ENCODE results near the gene TSPAN9. TPM values are rescaled to one million over a fixed set of nuclear protein-coding genes. Genes with fewer than 3 reads are reported as not detected.

The TSPAN9 gene
- total and polyA plus RNA-seq, 2 experiments from 2014 or later, result 6.0 to 31.5 TPM

DNA sequence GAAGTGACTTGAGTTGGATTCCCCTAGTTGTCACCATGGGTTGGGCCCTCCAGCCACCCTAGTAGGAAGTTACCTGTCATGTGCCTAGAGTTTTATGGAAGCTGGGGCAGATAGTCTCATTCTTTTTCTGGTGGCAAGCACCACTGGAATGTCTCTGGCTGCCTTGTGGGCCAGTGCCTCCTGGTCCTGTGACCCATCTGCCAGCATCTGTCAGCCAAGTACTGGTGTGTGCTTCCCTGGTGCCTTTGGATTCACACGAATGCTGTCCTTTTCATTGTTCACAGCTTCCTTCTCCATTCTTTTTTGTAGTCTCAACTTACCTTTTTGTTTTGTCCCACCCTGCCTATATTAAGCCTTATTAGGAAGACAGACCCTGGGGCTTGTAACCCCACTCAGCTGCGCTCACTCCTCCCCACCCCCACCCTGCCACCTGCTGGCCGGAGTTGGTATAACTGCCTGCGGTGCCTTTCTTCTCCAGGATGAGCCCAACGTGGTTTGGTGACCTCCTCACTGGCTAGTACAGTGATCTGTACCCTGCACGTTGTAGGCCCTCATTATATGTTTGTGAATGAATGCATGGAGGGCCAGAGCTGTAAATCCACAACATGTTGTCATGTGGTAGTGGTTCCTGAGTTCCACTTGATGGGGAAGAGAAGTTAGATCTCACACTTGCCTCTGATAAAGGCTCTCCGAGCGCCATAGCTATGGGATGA lies 125.7 kb downstream of the TSPAN9 start:
- no peaks in the 10 kb centered on the region; the same call in 2 of the 3 replicates for H3K36me3 Mint-ChIP-seq (ENCODE audit: low read depth)
- no peak overlapping the region for H2AFZ ChIP-seq
- peaks cover 13% of the 10 kb centered on the region; the same call in 1 of the 2 replicates for H4K20me1 ChIP-seq (replicated peaks; ENCODE audit: insufficient read depth)
- DNase-seq (ENCODE audit: low spot score) (peak; percentile 85), ATAC-seq (peak; percentile 11)
- H3K4me1 ChIP-seq (ENCODE audit: insufficient read depth), result peaks cover 18% of the 10 kb centered on the region
- H3K4me3 Mint-ChIP-seq, result 0 out of 3 replicates have a peak overlapping the region, but pooled peaks have one; percentile 4
- H3K27me3 Mint-ChIP-seq (ENCODE audit: insufficient read depth, low read depth, poor library complexity), result peaks cover 36% of the 10 kb centered on the region
- H3K27ac ChIP-seq (ENCODE audit: low read depth), result no peak overlapping the region
- no peak overlapping the region for H3K4me2 ChIP-seq
- H3K9me2 ChIP-seq (ENCODE audit: insufficient read depth), result no peaks in the 10 kb centered on the region
- no peaks in the 10 kb centered on the region for H3K9me3 Mint-ChIP-seq
- TF ChIP-seq ZNF114 (CRISPR knock-in tag; IDR thresholded peaks at IDR 0.05) (no peak), NANOG (IDR thresholded peaks at IDR 0.05; ENCODE audit: borderline replicate concordance) (no peak), ZNF331 (CRISPR knock-in tag; IDR thresholded peaks at IDR 0.05; ENCODE audit: low read depth) (no peak), JUNB (IDR thresholded peaks at IDR 0.05; ENCODE audit: unreplicated experiment) (no peak), EZH2phosphoT487 (IDR thresholded peaks at IDR 0.05; ENCODE audit: unreplicated experiment) (no peak)
- TF ChIP-seq, protein P1, sequence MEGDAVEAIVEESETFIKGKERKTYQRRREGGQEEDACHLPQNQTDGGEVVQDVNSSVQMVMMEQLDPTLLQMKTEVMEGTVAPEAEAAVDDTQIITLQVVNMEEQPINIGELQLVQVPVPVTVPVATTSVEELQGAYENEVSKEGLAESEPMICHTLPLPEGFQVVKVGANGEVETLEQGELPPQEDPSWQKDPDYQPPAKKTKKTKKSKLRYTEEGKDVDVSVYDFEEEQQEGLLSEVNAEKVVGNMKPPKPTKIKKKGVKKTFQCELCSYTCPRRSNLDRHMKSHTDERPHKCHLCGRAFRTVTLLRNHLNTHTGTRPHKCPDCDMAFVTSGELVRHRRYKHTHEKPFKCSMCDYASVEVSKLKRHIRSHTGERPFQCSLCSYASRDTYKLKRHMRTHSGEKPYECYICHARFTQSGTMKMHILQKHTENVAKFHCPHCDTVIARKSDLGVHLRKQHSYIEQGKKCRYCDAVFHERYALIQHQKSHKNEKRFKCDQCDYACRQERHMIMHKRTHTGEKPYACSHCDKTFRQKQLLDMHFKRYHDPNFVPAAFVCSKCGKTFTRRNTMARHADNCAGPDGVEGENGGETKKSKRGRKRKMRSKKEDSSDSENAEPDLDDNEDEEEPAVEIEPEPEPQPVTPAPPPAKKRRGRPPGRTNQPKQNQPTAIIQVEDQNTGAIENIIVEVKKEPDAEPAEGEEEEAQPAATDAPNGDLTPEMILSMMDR (conservative IDR thresholded peaks at IDR 0.05; ENCODE audit: low read depth in 2 of 2), result peak; percentile 86 to 95
- H3K36me3 ChIP-seq (ENCODE audit: insufficient read depth), result no peaks in the 10 kb centered on the region
- no peaks in the 10 kb centered on the region for H3K79me2 ChIP-seq (replicated peaks; ENCODE audit: insufficient read depth)
- peaks cover 27% of the 10 kb centered on the region for H3K27me3 ChIP-seq (ENCODE audit: insufficient read depth)
- no peak overlapping the region for H3K4me3 ChIP-seq
- H3K4me1 Mint-ChIP-seq, result peaks cover 53% of the 10 kb centered on the region
- H3K27ac Mint-ChIP-seq, result no peak overlapping the region
- H3F3A ChIP-seq (replicated peaks; ENCODE audit: low read depth), result 0 out of 2 replicates have a peak, but pooled peaks cover 5% of the 10 kb centered on the region

DNA sequence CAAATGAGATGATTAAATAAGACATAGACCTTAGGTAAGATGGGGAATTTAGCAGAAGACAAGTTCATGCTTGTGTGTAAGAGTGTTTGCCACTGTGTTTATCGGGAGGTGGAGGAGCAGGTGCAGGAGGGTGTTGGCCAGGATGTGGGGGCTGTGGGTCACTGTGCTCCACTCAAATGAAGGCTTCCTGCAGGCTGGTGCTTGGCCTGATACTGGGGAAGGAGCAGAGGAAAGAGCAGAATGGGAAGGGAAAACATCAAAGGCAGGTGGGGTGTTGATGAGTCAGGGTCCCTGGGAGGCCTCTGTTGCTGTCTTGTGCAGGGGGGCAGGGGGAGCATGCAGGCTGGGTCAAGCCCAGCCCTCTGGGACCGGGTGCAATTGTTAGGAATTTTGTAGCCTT lies 126.5 kb downstream of the TSPAN9 start:
- H3K4me1 Mint-ChIP-seq, result peaks cover 57% of the 10 kb centered on the region
- H3K27ac Mint-ChIP-seq, result no peak overlapping the region
- TF ChIP-seq ZNF331 (CRISPR knock-in tag; IDR thresholded peaks at IDR 0.05; ENCODE audit: low read depth), result no peak
- TF ChIP-seq, protein P2, sequence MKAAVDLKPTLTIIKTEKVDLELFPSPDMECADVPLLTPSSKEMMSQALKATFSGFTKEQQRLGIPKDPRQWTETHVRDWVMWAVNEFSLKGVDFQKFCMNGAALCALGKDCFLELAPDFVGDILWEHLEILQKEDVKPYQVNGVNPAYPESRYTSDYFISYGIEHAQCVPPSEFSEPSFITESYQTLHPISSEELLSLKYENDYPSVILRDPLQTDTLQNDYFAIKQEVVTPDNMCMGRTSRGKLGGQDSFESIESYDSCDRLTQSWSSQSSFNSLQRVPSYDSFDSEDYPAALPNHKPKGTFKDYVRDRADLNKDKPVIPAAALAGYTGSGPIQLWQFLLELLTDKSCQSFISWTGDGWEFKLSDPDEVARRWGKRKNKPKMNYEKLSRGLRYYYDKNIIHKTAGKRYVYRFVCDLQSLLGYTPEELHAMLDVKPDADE (IDR thresholded peaks at IDR 0.05), result no peak
- TF ChIP-seq, protein P1 (conservative IDR thresholded peaks at IDR 0.05; ENCODE audit: low read depth in 2 of 2), result no peak
- TF ChIP-seq CREB1 (CRISPR knock-in tag; IDR thresholded peaks at IDR 0.05; ENCODE audit: low read depth), result no peak
- no peak for TF ChIP-seq ZNF114 (CRISPR knock-in tag; IDR thresholded peaks at IDR 0.05)

More for the DNA sequence above, 126.5 kb downstream of the TSPAN9 start:
- Histone ChIP-seq H3K79me2 (replicated peaks; ENCODE audit: insufficient read depth) (no peaks in the 10 kb centered on the region), H3F3A (replicated peaks; ENCODE audit: low read depth) (0 out of 2 replicates have a peak, but pooled peaks cover 5% of the 10 kb centered on the region), H3K36me3 (ENCODE audit: insufficient read depth) (no peaks in the 10 kb centered on the region), H3K27ac (ENCODE audit: low read depth) (no peak overlapping the region), H4K20me1 (replicated peaks; ENCODE audit: insufficient read depth) (peaks cover 15% of the 10 kb centered on the region; the same call in 1 of the 2 replicates), H3K4me3 (no peak overlapping the region), H3K4me2 (no peak overlapping the region), H3K9me2 (ENCODE audit: insufficient read depth) (no peaks in the 10 kb centered on the region), H3K4me1 (ENCODE audit: insufficient read depth) (peaks cover 18% of the 10 kb centered on the region), H2AFZ (no peak overlapping the region), H3K27me3 (ENCODE audit: insufficient read depth) (peaks cover 27% of the 10 kb centered on the region)
- H3K9me3 Mint-ChIP-seq, result no peaks in the 10 kb centered on the region
- peaks cover 36% of the 10 kb centered on the region for H3K27me3 Mint-ChIP-seq (ENCODE audit: insufficient read depth, low read depth, poor library complexity)
- H3K4me3 Mint-ChIP-seq, result no peak overlapping the region; the same call in 2 of the 3 replicates
- ATAC-seq, result no peak
- peaks cover 2% of the 10 kb centered on the region; the same call in 2 of the 3 replicates for H3K36me3 Mint-ChIP-seq (ENCODE audit: low read depth)
- no peak for DNase-seq (ENCODE audit: low spot score)
